D721Med (cell line): Measurements from ENCODE around the gene ELK1.

Experiments
- DNase-seq: peaks from one replicate; pipeline ENCODE4 v3.0.0; 2011; ENCODE audit warnings: low spot score; ENCODE audit not compliant: insufficient read length
- FAIRE-seq: peaks from 2 replicates; lab custom pipeline; 2011; peaks lifted over from hg19 to GRCh38; lab: Jason Lieb, UNC
- TF ChIP-seq, protein P1 (sequence below): IDR thresholded peaks from 2 replicates; pipeline ENCODE4 v1.5.1; 2012; ENCODE audit warnings: mild to moderate bottlenecking, control low read depth; ENCODE audit not compliant: insufficient read depth; ENCODE audit errors: missing control alignments

The ELK1 gene

DNA sequence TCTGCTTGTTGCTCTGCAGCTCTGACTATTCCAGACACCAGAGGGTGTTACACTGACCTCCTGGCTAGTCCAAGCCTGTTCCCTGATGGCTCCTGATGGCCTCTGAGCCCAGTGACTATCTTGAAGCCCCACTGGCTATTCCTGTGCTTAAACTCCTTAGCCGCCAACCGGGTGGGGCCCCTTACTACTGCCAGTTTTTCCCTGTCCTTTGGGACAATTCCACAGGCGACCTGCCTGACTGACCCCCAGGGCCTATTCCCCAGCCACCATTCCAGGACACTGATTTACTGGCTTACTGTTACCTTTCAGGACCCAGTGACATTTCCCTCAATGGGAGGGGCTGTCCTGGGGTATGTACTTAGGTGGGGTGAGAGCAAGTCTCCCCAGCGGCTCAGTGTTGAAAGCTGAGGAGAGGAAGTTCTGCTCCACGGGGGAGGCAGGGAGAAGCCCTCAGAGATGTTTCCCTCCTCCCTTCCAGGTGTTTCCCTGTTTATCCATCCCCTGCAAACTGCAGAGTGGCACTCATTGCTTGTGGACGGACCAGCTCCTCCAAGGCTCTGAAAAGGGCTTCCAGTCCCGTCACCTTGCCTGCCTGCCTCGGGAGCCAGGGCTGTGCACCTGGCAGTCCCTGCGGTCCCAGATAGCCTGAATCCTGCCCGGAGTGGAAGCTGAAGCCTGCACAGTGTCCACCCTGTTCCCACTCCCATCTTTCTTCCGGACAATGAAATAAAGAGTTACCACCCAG is 64.1 kb downstream of the ELK1 start:
- DNase-seq (no peak), FAIRE-seq (no peak)
- TF ChIP-seq, protein P1, sequence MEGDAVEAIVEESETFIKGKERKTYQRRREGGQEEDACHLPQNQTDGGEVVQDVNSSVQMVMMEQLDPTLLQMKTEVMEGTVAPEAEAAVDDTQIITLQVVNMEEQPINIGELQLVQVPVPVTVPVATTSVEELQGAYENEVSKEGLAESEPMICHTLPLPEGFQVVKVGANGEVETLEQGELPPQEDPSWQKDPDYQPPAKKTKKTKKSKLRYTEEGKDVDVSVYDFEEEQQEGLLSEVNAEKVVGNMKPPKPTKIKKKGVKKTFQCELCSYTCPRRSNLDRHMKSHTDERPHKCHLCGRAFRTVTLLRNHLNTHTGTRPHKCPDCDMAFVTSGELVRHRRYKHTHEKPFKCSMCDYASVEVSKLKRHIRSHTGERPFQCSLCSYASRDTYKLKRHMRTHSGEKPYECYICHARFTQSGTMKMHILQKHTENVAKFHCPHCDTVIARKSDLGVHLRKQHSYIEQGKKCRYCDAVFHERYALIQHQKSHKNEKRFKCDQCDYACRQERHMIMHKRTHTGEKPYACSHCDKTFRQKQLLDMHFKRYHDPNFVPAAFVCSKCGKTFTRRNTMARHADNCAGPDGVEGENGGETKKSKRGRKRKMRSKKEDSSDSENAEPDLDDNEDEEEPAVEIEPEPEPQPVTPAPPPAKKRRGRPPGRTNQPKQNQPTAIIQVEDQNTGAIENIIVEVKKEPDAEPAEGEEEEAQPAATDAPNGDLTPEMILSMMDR: no peak
